Fibroblast of the aortic adventitia (primary cell): ENCODE results near the gene DHRSX. TPM values are rescaled to one million over a fixed set of nuclear protein-coding genes. Genes with fewer than 3 reads are reported as not detected.

Source experiments
- DNase-seq: peaks from one replicate; pipeline ENCODE4 v3.0.0-alpha.2; 2010; ENCODE audit warnings: low read depth
- H3K4me3 ChIP-seq: 2 replicates; pipeline ENCODE4 v1.5.1; 2011; ENCODE audit warnings: low read depth, mild to moderate bottlenecking, control low read depth, low read length, moderate library complexity
- total RNA-seq: library from RNA; depleted of rRNA; stranded (reverse); fragments of >200 nt; gene quantifications from 2 replicates; pipeline ENCODE4 v1.2.3, GENCODE V29; 2012; ENCODE audit warnings: low replicate concordance
- TF ChIP-seq, protein P1 (sequence below): IDR thresholded peaks from 2 replicates; pipeline ENCODE4 v1.5.1; 2011; ENCODE audit warnings: mild to moderate bottlenecking, low read length, control low read depth, inconsistent platforms; ENCODE audit not compliant: insufficient read depth

Gene DHRSX
- total RNA-seq, 1 donor: 17.5 TPM

DNA sequence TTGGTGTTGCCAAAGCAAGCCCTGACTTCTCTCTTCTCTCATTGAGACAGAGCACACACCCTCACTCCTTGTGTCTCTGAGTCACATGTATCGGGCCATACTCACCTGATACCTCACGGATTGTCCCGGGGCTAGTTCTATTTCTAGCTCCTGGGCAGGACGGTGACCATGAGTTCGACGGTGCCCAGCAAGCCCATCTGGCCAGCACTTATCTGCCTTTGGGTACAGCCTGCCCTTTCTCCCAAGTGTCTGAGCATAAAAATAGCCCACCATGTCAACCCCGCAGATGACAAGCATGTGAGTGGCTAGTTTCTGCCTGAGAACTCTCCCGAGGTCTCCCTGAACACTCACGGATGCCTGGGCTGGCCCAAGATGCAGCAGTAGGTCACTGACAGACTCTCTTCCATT, 158.5 kb downstream of the DHRSX start:
- H3K4me3 ChIP-seq: no peak overlapping the region
- DNase-seq: no peak
- TF ChIP-seq, protein P1, sequence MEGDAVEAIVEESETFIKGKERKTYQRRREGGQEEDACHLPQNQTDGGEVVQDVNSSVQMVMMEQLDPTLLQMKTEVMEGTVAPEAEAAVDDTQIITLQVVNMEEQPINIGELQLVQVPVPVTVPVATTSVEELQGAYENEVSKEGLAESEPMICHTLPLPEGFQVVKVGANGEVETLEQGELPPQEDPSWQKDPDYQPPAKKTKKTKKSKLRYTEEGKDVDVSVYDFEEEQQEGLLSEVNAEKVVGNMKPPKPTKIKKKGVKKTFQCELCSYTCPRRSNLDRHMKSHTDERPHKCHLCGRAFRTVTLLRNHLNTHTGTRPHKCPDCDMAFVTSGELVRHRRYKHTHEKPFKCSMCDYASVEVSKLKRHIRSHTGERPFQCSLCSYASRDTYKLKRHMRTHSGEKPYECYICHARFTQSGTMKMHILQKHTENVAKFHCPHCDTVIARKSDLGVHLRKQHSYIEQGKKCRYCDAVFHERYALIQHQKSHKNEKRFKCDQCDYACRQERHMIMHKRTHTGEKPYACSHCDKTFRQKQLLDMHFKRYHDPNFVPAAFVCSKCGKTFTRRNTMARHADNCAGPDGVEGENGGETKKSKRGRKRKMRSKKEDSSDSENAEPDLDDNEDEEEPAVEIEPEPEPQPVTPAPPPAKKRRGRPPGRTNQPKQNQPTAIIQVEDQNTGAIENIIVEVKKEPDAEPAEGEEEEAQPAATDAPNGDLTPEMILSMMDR: no peak

DNA sequence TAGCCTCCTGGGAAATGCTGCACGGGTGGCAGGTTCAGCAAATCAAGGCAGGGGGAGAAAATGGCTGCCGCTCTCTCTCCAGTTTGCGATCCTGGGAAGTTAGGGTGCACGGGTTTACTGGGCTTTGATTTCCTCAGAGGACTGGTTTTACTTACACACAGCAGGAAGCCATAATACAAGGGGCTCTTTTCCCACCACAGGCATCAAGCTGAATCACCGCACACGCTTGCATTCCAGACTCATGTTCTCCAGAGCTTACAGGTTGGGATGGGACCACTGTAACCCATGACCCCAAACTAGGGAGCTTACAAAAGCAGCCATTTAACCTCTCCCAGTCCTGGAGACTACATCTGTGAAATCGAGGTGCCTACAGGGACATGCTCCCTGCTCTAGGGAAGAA, 159.8 kb downstream of the DHRSX start:
- TF ChIP-seq, protein P1: no peak
- no peak overlapping the region for H3K4me3 ChIP-seq
- DNase-seq: no peak

DNA sequence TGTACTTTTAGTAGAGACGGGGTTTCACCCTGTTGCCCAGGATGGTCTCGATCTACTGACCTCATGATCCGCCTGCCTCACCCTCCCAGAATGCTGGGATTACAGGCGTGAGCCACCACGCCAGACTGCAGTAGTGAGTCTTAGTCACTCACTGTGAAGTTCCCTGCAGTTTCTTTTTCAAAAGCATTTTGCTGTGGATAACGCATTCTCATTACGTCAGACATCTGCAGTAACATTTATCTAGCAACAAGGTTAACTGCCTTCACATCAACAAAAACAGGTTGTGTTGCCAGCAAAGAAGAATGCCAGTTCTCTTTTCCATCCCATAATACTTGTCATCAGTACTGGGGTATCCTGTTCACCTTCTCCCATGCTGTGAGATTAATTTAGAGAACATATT, 164.6 kb downstream of the DHRSX start:
- TF ChIP-seq, protein P1: no peak
- H3K4me3 ChIP-seq: no peak overlapping the region
- no peak for DNase-seq

DNA sequence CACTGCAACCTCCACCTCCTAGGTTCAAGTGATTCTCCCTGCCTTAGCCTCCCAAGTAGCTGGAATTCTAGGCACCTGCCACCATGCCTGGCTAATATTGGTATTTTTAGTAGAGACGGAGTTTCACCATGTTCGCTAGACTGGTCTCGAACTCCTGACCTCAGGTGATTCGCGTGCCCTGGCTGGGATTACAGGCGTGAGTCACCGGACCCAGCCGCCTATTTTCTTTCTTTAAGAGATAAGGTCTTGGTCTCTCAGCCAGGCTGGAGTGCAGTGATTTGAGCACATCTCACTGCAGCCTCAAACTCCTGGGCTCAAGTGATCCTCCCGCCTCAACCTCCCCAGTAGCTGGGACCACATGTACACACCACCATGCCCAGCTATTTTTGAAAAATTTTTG, 166.5 kb downstream of the DHRSX start:
- no peak for DNase-seq
- TF ChIP-seq, protein P1: no peak
- no peak overlapping the region for H3K4me3 ChIP-seq

DNA sequence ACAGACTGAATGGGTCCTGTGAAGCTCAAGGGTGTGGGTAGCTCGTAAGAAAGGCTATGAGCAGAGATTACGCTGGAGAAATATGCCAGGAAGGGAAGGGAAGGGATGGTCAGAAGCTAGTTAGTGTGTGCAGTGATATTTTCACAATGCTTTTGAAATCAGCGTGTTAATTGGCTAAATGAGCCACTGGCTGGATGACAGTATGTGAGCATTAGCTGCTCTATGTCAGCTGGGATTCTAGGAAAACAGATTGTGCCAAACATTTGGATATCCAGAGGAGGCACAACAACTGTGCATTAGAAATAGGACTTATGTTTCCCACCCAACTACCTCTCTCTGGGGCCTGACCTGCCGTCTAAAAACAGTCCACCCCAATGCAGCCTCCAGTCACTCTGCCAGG, 168.5 kb downstream of the DHRSX start:
- no peak overlapping the region for H3K4me3 ChIP-seq
- DNase-seq: no peak
- TF ChIP-seq, protein P1: no peak

DNA sequence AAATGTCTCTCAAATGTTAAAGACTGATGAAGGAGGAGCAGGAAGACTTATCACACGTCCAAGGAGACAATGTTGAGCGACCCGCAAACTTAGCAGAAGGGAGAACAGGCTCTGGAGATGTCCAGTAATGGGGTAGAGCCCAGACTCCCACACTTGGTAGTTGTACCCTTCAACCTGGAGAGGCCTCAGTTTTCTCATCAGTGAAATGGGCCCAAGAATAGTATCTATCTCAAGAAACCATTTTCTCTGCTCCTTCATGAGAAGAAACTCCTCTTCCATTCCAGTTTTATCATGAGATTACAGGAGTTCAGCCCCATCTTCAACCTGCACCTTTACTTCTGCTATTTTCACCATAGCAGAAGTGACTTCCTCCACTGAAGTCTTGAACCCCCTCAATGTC, 169.9 kb downstream of the DHRSX start:
- H3K4me3 ChIP-seq: no peak overlapping the region
- no peak for DNase-seq
- TF ChIP-seq, protein P1: no peak

DNA sequence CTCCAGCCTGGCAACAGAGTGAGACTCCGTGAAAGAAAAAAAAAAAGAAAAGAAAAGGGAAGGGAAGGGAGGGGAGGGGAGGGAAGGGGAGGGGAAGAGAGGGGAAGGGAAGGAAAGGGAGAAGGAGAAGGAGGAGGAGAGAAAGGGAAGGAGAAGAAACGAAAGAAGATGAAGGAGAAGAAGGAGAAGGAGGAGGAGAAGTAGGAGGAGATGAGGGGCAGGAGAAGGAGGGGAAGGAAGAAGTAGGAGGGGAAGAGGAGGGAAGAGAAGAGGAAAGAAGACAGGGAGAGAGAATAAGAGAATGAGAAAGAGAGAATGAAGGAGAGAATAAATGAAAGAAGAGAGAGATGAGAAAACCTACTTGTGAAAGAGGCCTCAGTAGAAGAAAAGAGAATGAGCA, 170.3 kb downstream of the DHRSX start:
- TF ChIP-seq, protein P1: no peak
- no peak overlapping the region for H3K4me3 ChIP-seq
- DNase-seq: no peak
